Measurements from ENCODE around the gene PDS5B. TPM values are rescaled to one million over a fixed set of nuclear protein-coding genes. Genes with fewer than 3 reads are reported as not detected.
"Not testable (repeated sequence)": the region's sequence is repeated elsewhere in the genome, so short reads cannot be mapped to it uniquely, and the experiment has no call there.

PDS5B gene
- polyA plus RNA-seq, 1 experiment: 16.7 TPM

DNA sequence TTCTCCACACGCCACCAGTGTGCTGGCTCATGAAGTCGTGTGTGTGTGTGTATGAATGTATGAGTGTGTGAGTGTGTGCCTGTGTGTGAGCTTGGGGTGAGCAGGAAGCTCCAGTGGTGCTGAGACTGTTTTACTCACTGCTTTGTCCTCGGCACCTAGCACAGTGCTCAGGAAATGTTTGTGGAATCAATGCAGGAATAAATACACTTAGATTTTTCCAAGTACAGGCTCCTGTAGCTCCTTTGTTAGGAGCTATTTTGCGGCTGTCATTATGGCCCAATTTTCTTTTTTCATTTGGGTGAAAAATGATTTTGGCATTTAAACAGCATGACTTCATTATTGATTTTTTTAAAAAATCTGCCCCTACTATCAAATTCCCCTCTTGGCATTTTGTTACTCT is 236.5 kb downstream of the PDS5B start:
- H3K4me3 ChIP-seq (ENCODE audit: low read depth, low read length): no peak overlapping the region
- ChIA-PET CTCF (no interaction called here), POLR2A (no interaction called here)
- no peaks in the 10 kb centered on the region for H3K27me3 ChIP-seq (ENCODE audit: control insufficient read depth, insufficient read depth, low read length)
- no peak for DNase-seq (ENCODE audit: low read depth, low spot score)
- H3K9me3 ChIP-seq (ENCODE audit: control insufficient read depth, insufficient read depth, low read length): no peaks in the 10 kb centered on the region
- H3K27ac ChIP-seq (ENCODE audit: low read depth, low read length): no peak overlapping the region
- TF ChIP-seq, protein P1, sequence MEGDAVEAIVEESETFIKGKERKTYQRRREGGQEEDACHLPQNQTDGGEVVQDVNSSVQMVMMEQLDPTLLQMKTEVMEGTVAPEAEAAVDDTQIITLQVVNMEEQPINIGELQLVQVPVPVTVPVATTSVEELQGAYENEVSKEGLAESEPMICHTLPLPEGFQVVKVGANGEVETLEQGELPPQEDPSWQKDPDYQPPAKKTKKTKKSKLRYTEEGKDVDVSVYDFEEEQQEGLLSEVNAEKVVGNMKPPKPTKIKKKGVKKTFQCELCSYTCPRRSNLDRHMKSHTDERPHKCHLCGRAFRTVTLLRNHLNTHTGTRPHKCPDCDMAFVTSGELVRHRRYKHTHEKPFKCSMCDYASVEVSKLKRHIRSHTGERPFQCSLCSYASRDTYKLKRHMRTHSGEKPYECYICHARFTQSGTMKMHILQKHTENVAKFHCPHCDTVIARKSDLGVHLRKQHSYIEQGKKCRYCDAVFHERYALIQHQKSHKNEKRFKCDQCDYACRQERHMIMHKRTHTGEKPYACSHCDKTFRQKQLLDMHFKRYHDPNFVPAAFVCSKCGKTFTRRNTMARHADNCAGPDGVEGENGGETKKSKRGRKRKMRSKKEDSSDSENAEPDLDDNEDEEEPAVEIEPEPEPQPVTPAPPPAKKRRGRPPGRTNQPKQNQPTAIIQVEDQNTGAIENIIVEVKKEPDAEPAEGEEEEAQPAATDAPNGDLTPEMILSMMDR (IDR thresholded peaks at IDR 0.05; ENCODE audit: low read depth, low read length): no peak

DNA sequence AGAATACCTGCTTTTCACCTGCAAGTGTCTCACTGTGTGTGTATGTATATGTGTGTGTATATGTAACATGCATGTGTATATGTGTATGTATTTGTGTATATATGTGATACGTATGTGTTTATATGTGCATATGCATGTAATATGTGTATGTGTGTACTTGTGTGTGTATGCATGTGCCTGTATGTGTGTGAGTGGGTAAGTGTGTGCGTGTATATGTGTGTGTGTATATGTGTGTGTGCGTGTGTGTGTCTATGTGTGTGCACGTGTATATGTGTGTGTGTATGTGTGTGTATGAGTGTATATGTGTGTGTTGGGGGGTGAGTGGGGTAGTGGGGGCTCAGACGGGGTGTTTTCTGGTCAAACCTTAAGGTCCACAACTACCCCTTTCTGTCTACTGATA is 237.3 kb downstream of the PDS5B start:
- H3K4me3 ChIP-seq (ENCODE audit: low read depth, low read length): no peak overlapping the region
- no peak overlapping the region for H3K27ac ChIP-seq (ENCODE audit: low read depth, low read length)
- TF ChIP-seq, protein P1 (IDR thresholded peaks at IDR 0.05; ENCODE audit: low read depth, low read length): no peak
- POLR2A ChIA-PET: no interaction called here
- no peak for DNase-seq (ENCODE audit: low read depth, low spot score)
- CTCF ChIA-PET: no interaction called here
- H3K9me3 ChIP-seq (ENCODE audit: control insufficient read depth, insufficient read depth, low read length): no peaks in the 10 kb centered on the region
- H3K27me3 ChIP-seq (ENCODE audit: control insufficient read depth, insufficient read depth, low read length): no peaks in the 10 kb centered on the region

DNA sequence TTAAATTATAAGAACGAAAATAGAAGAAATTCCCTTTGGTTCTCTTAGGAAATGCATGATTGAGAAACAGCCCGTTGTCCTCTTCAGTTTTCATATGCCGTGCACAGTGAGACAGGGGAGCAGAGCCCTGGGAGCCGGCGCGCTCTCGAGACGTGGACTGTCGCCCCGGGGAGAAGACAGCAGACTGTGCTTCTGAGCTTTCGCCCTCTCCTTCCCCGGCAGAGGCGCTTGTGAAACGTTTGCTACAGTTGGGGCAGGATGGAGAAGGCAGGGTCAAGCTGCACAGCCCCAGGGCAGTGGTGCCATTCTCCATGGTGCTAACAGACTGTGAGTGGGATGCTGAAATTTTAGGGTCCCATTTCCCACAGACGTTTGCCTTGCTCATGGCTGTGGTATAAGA is 237.8 kb downstream of the PDS5B start:
- ChIA-PET POLR2A (no interaction called here), CTCF (no interaction called here)
- TF ChIP-seq, protein P1 (IDR thresholded peaks at IDR 0.05; ENCODE audit: low read depth, low read length): no peak
- Histone ChIP-seq H3K4me3 (ENCODE audit: low read depth, low read length) (no peak overlapping the region), H3K27me3 (ENCODE audit: control insufficient read depth, insufficient read depth, low read length) (no peaks in the 10 kb centered on the region), H3K9me3 (ENCODE audit: control insufficient read depth, insufficient read depth, low read length) (no peaks in the 10 kb centered on the region), H3K27ac (ENCODE audit: low read depth, low read length) (peak overlapping the region; percentile 58)
- DNase-seq (ENCODE audit: low read depth, low spot score): no peak

DNA sequence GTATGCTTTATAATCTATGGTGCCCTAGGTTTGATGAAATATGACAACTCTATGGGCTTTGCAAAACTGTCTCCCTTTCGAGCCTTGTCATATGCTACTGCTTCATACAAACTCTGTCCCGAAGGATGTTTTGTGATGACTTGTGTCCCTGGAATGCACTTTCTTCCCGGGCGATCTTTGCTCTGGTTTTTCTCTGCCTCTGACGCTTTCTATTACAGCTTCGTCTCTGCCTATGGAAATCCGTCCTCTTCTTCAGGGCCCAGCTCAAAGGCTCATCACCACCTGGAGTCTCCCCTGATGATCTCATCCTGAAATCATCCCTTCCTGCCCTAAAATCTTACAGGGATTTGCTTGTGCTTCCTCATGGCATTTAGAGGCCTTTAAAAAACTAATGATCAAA is 238.4 kb downstream of the PDS5B start:
- peak; percentile 67 for DNase-seq (ENCODE audit: low read depth, low spot score)
- Histone ChIP-seq H3K9me3 (ENCODE audit: control insufficient read depth, insufficient read depth, low read length) (no peaks in the 10 kb centered on the region), H3K27ac (ENCODE audit: low read depth, low read length) (peak overlapping the region; percentile 58), H3K4me3 (ENCODE audit: low read depth, low read length) (no peak overlapping the region), H3K27me3 (ENCODE audit: control insufficient read depth, insufficient read depth, low read length) (no peaks in the 10 kb centered on the region)
- POLR2A ChIA-PET: no interaction called here
- CTCF ChIA-PET: no interaction called here
- TF ChIP-seq, protein P1 (IDR thresholded peaks at IDR 0.05; ENCODE audit: low read depth, low read length): no peak

DNA sequence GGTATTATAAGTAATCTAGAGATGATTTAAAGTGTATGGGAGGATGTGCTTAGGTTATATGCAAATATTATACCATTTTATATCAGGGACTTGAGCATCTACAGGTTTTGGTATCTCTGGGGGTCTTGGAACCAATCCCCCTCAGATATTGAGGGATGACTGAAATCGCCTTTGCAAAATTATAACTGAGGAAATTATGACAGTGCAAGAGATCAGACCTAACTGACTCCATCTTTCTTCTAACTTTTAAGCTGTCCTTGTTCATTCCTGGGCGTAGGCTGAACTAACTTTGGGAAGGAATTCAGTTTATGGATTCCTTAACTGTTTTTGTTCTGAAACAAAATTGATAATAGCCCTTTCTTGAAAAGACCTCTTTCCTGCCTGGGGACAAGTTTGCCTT is 239.2 kb downstream of the PDS5B start:
- Histone ChIP-seq H3K27me3 (ENCODE audit: control insufficient read depth, insufficient read depth, low read length) (no peaks in the 10 kb centered on the region), H3K27ac (ENCODE audit: low read depth, low read length) (no peak overlapping the region), H3K4me3 (ENCODE audit: low read depth, low read length) (no peak overlapping the region), H3K9me3 (ENCODE audit: control insufficient read depth, insufficient read depth, low read length) (no peaks in the 10 kb centered on the region)
- TF ChIP-seq, protein P1 (IDR thresholded peaks at IDR 0.05; ENCODE audit: low read depth, low read length): no peak
- CTCF ChIA-PET: no interaction called here
- no peak for DNase-seq (ENCODE audit: low read depth, low spot score)
- POLR2A ChIA-PET: no interaction called here

DNA sequence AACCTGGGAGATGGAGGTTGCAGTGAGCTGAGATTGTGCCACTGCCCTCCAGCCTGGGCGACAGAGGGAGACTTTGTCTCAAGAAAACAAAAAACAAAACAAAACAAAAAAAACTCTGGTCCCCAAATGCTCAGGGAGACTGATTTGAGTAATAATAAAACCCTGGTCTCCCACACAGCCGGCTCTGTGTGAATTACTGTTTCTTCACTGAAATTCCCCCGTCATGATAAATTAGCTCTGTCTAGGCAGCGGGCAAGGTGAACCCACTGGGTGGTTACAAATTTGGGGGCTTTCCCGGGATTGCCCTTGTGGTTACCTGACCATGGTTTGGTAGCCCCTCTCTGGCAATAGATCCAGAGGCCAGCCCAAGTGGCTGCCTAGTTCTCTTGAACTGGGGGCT is 240.1 kb downstream of the PDS5B start:
- H3K27ac ChIP-seq (ENCODE audit: low read depth, low read length); H3K9me3 ChIP-seq (ENCODE audit: control insufficient read depth, insufficient read depth, low read length); H3K4me3 ChIP-seq (ENCODE audit: low read depth, low read length); CTCF ChIA-PET; H3K27me3 ChIP-seq (ENCODE audit: control insufficient read depth, insufficient read depth, low read length); DNase-seq (ENCODE audit: low read depth, low spot score); POLR2A ChIA-PET: not testable (repeated sequence)

All from AG04450 (cell line).